Fibroblast of mammary gland (primary cell): ENCODE results near the gene ADSS1.

ENCODE experiments used
- DNase-seq: peaks from one replicate; pipeline ENCODE4 v3.0.0-alpha.2; 2010; ENCODE audit warnings: low read depth
- H3K4me3 ChIP-seq: 2 replicates; pipeline ENCODE4 v1.5.1; 2011; ENCODE audit warnings: low read depth, mild to moderate bottlenecking, low read length, moderate library complexity; ENCODE audit not compliant: control insufficient read depth
- TF ChIP-seq, protein P1 (sequence below): conservative IDR thresholded peaks from 2 replicates; pipeline ENCODE4 v1.5.1; 2011; ENCODE audit warnings: low read depth, low read length, inconsistent platforms; ENCODE audit not compliant: control insufficient read depth, insufficient read depth

The ADSS1 gene

DNA sequence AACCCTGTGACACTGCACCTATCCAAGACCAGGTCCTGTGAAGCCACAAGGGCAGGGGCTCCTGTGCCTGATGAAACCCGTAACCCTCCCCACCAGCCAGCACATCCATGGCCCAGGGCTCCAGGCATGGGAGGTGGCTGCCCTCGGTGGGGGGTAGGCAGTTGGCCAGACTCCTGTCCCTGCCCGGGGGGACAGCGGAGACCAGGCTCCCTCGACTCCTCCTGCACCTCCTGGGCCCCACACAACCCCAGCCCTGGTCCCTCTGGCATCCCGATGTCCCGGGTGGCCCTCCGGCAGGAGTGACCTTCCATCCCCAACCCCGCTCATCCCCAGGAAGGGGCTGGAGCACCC is 60.2 kb downstream of the ADSS1 start:
- H3K4me3 ChIP-seq = no peak overlapping the region
- TF ChIP-seq, protein P1, sequence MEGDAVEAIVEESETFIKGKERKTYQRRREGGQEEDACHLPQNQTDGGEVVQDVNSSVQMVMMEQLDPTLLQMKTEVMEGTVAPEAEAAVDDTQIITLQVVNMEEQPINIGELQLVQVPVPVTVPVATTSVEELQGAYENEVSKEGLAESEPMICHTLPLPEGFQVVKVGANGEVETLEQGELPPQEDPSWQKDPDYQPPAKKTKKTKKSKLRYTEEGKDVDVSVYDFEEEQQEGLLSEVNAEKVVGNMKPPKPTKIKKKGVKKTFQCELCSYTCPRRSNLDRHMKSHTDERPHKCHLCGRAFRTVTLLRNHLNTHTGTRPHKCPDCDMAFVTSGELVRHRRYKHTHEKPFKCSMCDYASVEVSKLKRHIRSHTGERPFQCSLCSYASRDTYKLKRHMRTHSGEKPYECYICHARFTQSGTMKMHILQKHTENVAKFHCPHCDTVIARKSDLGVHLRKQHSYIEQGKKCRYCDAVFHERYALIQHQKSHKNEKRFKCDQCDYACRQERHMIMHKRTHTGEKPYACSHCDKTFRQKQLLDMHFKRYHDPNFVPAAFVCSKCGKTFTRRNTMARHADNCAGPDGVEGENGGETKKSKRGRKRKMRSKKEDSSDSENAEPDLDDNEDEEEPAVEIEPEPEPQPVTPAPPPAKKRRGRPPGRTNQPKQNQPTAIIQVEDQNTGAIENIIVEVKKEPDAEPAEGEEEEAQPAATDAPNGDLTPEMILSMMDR = no peak
- DNase-seq = no peak

DNA sequence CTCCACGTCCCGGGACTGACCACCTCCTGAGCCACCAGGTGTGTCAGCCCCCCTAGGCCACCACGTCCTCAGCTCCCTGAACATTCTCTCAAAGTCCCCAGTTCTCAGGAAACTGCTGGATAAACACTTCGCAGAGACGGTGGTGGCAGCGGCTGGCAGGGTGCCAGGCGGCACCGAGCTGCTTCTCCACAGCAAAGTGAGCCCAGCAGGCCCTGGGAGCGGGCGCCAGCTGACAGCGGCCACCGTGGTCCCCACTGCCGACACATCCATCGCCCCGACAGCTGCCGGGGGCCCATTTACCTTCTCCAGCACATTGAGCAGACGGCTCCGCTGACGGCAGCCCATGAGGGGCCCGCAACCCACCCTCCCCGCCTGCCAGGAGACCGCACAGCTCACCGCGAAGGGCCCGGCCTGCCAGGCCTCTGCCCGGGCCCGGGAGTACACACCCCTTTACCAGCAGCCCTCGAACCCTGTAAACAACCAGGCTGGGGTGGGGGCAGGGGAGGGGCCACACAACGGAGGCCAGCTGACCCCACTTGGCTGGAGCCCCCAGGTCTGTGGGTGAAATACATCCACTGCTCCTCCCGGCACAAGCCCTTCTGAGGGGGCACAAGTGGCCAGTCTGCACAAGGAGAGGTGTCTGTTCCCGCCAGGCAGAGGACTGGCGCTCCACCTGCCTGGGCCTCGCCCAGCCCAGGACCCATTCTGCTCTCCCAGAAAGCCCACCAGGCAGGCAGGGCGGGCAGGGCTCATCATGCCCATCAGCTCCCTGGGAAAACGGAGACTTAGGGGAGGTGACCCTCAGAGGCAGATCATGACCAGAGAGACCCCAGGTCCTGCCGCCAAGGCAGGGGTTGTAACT is 61.0 kb downstream of the ADSS1 start:
- no peak overlapping the region for H3K4me3 ChIP-seq
- TF ChIP-seq, protein P1 = no peak
- no peak for DNase-seq

DNA sequence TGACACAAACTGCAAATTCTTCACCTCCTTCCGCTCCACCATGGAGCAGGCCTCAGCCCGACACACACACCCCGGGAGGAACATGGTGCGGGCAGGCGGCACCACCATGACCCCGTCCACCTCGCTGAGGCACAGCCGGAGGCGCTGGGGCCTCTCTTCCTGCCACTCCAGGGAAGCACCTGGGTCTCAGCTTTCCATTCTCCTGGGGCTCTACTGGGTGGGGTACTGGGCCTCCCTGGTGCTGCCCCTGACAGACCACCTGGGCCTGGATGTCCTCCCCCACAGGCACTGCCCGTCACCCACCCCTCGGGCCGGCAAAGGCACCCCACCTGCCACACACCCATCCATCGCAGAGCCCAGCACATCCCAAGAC is 61.7 kb downstream of the ADSS1 start:
- H3K4me3 ChIP-seq = no peak overlapping the region
- TF ChIP-seq, protein P1 = no peak
- no peak for DNase-seq

DNA sequence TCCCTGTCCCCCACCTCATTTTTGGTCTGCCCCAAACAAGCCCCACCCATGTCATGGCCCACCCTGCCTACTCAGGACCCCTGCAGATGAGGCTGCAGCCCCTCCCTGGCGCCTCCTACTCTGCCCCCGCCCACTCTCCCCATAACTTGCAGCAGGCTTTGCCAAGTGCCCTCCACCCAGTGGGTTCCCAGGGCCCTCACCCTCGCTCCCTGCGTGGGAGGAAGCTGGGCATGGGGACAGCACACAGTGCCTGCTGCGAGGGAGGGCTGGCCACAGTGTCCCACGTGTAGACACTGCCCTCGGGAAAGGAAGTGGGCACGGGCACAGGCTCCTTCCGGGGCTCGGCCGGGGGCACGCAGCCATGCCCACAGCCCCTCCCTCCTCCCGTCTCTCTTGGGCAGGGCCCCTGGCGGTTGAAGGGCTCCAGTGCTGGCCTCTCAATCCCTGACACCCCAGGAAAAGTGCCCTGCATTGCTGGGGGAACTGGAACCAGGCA is 62.1 kb downstream of the ADSS1 start:
- no peak for DNase-seq
- no peak overlapping the region for H3K4me3 ChIP-seq
- TF ChIP-seq, protein P1 = no peak

DNA sequence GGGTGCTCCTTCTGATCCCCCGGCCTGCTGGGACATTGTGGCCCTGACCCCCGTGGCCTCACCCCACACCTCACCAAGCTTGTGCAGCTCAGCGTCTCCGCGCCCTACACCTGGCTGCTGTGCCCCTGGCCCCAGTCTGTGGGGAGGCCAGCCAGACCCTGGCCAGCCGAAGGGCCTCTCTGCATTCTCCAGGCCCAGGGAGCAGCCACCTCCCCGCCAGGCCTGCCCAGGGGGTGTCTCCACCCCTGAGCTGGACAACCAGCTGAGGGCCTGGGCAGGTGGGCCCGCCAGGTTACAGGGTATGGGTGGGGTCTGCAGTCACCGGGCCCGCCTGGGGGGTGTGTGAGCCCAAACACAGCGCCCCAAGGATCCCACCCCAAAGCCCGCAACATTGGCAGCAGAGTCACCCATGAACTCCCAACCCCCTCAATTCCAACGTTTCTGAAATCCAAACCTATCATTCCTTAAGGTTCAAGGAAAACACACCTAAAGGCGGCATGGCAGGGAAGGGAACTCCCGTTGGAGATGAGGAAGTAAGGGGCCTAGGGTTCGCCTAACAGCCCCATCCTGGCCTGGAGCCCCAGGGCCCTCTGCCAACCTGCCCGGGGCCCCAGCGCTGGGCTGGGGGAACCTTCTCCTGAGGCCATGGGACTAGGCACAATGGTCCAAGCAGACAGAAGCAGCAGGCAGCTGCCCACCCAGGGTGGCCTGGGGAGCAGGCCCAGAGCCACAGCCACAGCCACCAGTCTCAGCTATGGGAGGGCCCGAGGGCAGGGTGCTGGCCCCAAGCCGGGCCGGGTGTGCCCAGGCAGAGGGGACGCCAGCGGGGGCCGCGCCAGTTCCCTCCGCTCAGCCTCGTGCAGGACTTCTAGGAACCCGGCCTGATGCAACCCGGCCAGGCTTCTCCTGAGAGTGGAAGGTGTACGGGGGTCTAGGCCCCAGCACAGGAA is 63.0 kb downstream of the ADSS1 start:
- no peak overlapping the region for H3K4me3 ChIP-seq
- TF ChIP-seq, protein P1 = no peak
- DNase-seq = no peak

DNA sequence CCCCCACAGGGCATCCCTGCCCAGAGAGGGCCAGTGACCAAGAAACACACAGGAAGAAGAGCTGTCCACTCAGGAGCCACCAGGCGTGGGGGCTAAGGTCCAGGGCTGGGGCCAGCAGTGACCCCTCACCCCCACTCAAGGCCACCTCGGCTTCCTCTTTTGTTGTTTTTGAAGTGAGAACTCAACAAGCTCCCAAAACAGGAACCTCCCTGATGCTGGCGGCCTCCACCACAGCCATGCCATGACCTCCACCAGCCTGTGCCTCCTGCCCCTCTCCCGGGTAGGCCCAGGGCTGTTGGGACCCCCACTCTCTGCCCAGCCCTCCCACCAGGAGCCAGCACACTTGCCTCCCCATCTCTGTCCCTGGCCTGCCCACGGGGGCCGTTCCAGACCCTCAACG is 63.7 kb downstream of the ADSS1 start:
- no peak overlapping the region for H3K4me3 ChIP-seq
- no peak for DNase-seq
- TF ChIP-seq, protein P1 = no peak
